H1 (cell line): ENCODE measurements around the gene TRAT1. TPM values are rescaled to one million over a fixed set of nuclear protein-coding genes. Genes with fewer than 3 reads are reported as not detected.

ENCODE experiments used
- CTCF ChIA-PET: fragments of 300-600 bp; sonication (Branson Sonifier 250); formaldehyde crosslinking; loops from one replicate; lab custom pipeline; 2021; ENCODE audit not compliant: partially characterized antibody; lab: Charles Lee
- POLR2A ChIA-PET: fragments of 300-600 bp; sonication (Branson Sonifier 250); formaldehyde crosslinking; loops from one replicate; lab custom pipeline; 2021; ENCODE audit warnings: inconsistent platforms; ENCODE audit not compliant: partially characterized antibody; lab: Charles Lee
- DNase-seq, 2 experiments: peaks; one replicate each; pipeline versions ENCODE4 v3.0.0 to v3.0.0-alpha.2; 2010 to 2022; ENCODE audit warnings: low spot score in 2 of 2, low read depth in 1 of 2, mixed read lengths in 1 of 2
- FAIRE-seq: peaks from 2 replicates; lab custom pipeline; 2011; peaks lifted over from hg19 to GRCh38; lab: Jason Lieb, UNC
- H2AFZ ChIP-seq: 2 replicates; pipeline ENCODE4 v1.8.1; 2012; ENCODE audit warnings: low read length, inconsistent platforms
- H2AK5ac ChIP-seq: 2 replicates; pipeline ENCODE4 v1.6.1; 2013; ENCODE audit warnings: low read depth, low read length
- H2BK120ac ChIP-seq: replicated peaks from 2 replicates; pipeline ENCODE3; 2013; ENCODE audit warnings: low read depth, low read length, inconsistent platforms
- H2BK12ac ChIP-seq: 2 replicates; pipeline ENCODE4 v1.6.1; 2013; ENCODE audit warnings: low read depth, low read length
- H2BK15ac ChIP-seq: 2 replicates; pipeline ENCODE4 v1.6.1; 2013; ENCODE audit warnings: low read length
- H2BK20ac ChIP-seq: 2 replicates; pipeline ENCODE4 v1.6.1; 2013; ENCODE audit warnings: low read length
- H2BK5ac ChIP-seq: 2 replicates; pipeline ENCODE4 v1.6.1; 2013; ENCODE audit warnings: low read depth, low read length
- H3K14ac ChIP-seq: 2 replicates; pipeline ENCODE4 v1.6.1; 2013; ENCODE audit warnings: inconsistent platforms; ENCODE audit not compliant: insufficient read length
- H3K18ac ChIP-seq: 2 replicates; pipeline ENCODE4 v1.6.1; 2013; ENCODE audit warnings: low read length; ENCODE audit errors: extremely low read depth
- H3K23ac ChIP-seq: 2 replicates; pipeline ENCODE4 v1.6.1; 2013; ENCODE audit warnings: inconsistent platforms; ENCODE audit not compliant: insufficient read length
- H3K23me2 ChIP-seq: 2 replicates; pipeline ENCODE4 v1.6.1; 2013; ENCODE audit warnings: low read depth, low read length
- H3K27ac ChIP-seq: 2 replicates; pipeline ENCODE4 v1.6.1; 2011; ENCODE audit warnings: low read depth, low read length, inconsistent platforms
- H3K27me3 ChIP-seq, 4 experiments: replicated peaks in 1 of 4; 1 replicate in 1 of 4; 2 replicates in 3 of 4; pipeline versions ENCODE4 v1.6.1 to v1.8.1; 2011 to 2013; ENCODE audit warnings: low read length in 3 of 4, mild to moderate bottlenecking in 3 of 4, inconsistent platforms in 2 of 4, mixed read lengths in 2 of 4, moderate library complexity in 1 of 4; ENCODE audit not compliant: control insufficient read depth in 3 of 4, insufficient read depth in 3 of 4; ENCODE audit errors: extremely low read depth in 1 of 4
- H3K36me3 ChIP-seq, 4 experiments: 2 replicates each; pipeline versions ENCODE4 v1.6.1 to v1.8.1; 2011 to 2013; ENCODE audit warnings: mild to moderate bottlenecking in 4 of 4, low read length in 3 of 4, moderate library complexity in 2 of 4, control low read depth in 1 of 4, inconsistent platforms in 1 of 4; ENCODE audit not compliant: insufficient read depth in 4 of 4, control insufficient read depth in 2 of 4
- H3K4ac ChIP-seq: replicated peaks from 2 replicates; pipeline ENCODE3; 2013; ENCODE audit warnings: low read length, low read depth, mixed read lengths, inconsistent platforms; ENCODE audit not compliant: insufficient read length
- H3K4me1 ChIP-seq, 4 experiments: replicated peaks in 1 of 4; 1 replicate in 1 of 4; 2 replicates in 3 of 4; pipeline versions ENCODE4 v1.6.1 to v1.8.1; 2011 to 2013; ENCODE audit warnings: low read length in 3 of 4, inconsistent platforms in 2 of 4, mixed read lengths in 1 of 4; ENCODE audit not compliant: insufficient read depth in 4 of 4, control insufficient read depth in 3 of 4
- H3K4me2 ChIP-seq, 2 experiments: 2 replicates each; pipeline versions ENCODE4 v1.6.1 to v1.8.1; 2011 to 2013; ENCODE audit warnings: low read depth in 2 of 2, low read length in 2 of 2, control low read depth in 1 of 2, inconsistent platforms in 1 of 2, mild to moderate bottlenecking in 1 of 2; ENCODE audit not compliant: insufficient read depth in 1 of 2
- H3K4me3 ChIP-seq, 4 experiments: fragments of 200-600, 300-600 bp in 1 of 4; sonication (generic), shearing (Covaris generic), sonication (Bioruptor Twin) in 1 of 4; 2 replicates each; pipeline versions ENCODE4 v1.5.1 to v1.8.1; 2011 to 2016; ENCODE audit warnings: low read length in 4 of 4, low read depth in 3 of 4, control low read depth in 2 of 4, inconsistent platforms in 2 of 4, mild to moderate bottlenecking in 2 of 4, mixed read lengths in 1 of 4, moderate library complexity in 1 of 4; ENCODE audit not compliant: insufficient read depth in 2 of 4; ENCODE audit errors: extremely low read depth in 1 of 4
- H3K56ac ChIP-seq: replicated peaks from 2 replicates; pipeline ENCODE3; 2013; ENCODE audit warnings: low read depth, mild to moderate bottlenecking, mixed read lengths, low read length, inconsistent platforms; ENCODE audit not compliant: insufficient read length
- H3K79me1 ChIP-seq: 2 replicates; pipeline ENCODE4 v1.6.1; 2013; ENCODE audit warnings: low read depth, low read length, control low read depth
- H3K79me2 ChIP-seq, 2 experiments: 2 replicates each; pipeline versions ENCODE4 v1.6.1 to v1.8.1; 2012 to 2013; ENCODE audit warnings: low read length in 2 of 2, mild to moderate bottlenecking in 2 of 2, inconsistent platforms in 1 of 2; ENCODE audit not compliant: insufficient read depth in 2 of 2, control insufficient read depth in 1 of 2
- H3K9ac ChIP-seq, 4 experiments: replicated peaks in 1 of 4; 1 replicate in 1 of 4; 2 replicates in 3 of 4; pipeline versions ENCODE4 v1.6.1 to v1.8.1; 2011 to 2013; ENCODE audit warnings: low read depth in 3 of 4, low read length in 3 of 4, control low read depth in 2 of 4, mild to moderate bottlenecking in 2 of 4, moderate library complexity in 2 of 4, inconsistent platforms in 1 of 4; ENCODE audit errors: extremely low read depth in 1 of 4
- H3K9me3 ChIP-seq, 2 experiments: 2 replicates each; pipeline versions ENCODE4 v1.6.1 to v1.8.1; 2012 to 2013; ENCODE audit warnings: mild to moderate bottlenecking in 2 of 2, moderate library complexity in 2 of 2, control low read depth in 1 of 2, inconsistent platforms in 1 of 2, low read depth in 1 of 2, low read length in 1 of 2, mixed read lengths in 1 of 2; ENCODE audit not compliant: insufficient read depth in 2 of 2
- H4K20me1 ChIP-seq, 2 experiments: replicated peaks in 1 of 2; 2 replicates each; pipeline versions ENCODE3 to v1.8.1; 2011 to 2013; ENCODE audit warnings: inconsistent platforms in 2 of 2, low read length in 2 of 2, mild to moderate bottlenecking in 1 of 2; ENCODE audit not compliant: insufficient read depth in 2 of 2, control insufficient read depth in 1 of 2
- H4K5ac ChIP-seq: 2 replicates; pipeline ENCODE4 v1.6.1; 2013; ENCODE audit warnings: low read length, low read depth, mixed read lengths, inconsistent platforms; ENCODE audit not compliant: insufficient read length
- H4K8ac ChIP-seq: 2 replicates; pipeline ENCODE4 v1.8.0; 2013; ENCODE audit warnings: mild to moderate bottlenecking, moderate library complexity, low read length, inconsistent platforms; ENCODE audit not compliant: insufficient read depth; ENCODE audit errors: extremely low read depth
- H4K91ac ChIP-seq: replicated peaks from 2 replicates; pipeline ENCODE3; 2013; ENCODE audit warnings: low read length, mixed read lengths, inconsistent platforms; ENCODE audit not compliant: insufficient read length
- ATF3 ChIP-seq: IDR thresholded peaks from 2 replicates; pipeline ENCODE4 v1.6.1; 2011; ENCODE audit warnings: low read depth, mild to moderate bottlenecking, low read length; ENCODE audit not compliant: insufficient read depth
- CHD2 ChIP-seq: IDR thresholded peaks from 2 replicates; pipeline ENCODE4 v1.6.1; 2012; ENCODE audit warnings: low read length, improper control_type of control experiment
- CTCF ChIP-seq, 3 experiments: IDR thresholded peaks; 1 replicate in 2 of 3; 2 replicates in 1 of 3; pipeline versions ENCODE4 v1.5.1 to v1.6.1; 2011; ENCODE audit warnings: low read length in 3 of 3, mild to moderate bottlenecking in 3 of 3, inconsistent platforms in 2 of 3, low read depth in 1 of 3, moderate library complexity in 1 of 3; ENCODE audit not compliant: insufficient read depth in 1 of 3; ENCODE audit errors: control extremely low read depth in 1 of 3
- HDAC2 ChIP-seq, 2 experiments: fragments of 300-600 bp in 1 of 2; sonication (generic) in 1 of 2; IDR thresholded peaks; 2 replicates each; pipeline ENCODE4 v1.6.1; 2011 to 2012; ENCODE audit warnings: low read depth in 2 of 2, low read length in 2 of 2, mild to moderate bottlenecking in 2 of 2, moderate library complexity in 2 of 2, borderline replicate concordance in 1 of 2, inconsistent platforms in 1 of 2
- POLR2AphosphoS5 ChIP-seq: IDR thresholded peaks from 2 replicates; pipeline ENCODE4 v1.6.1; 2011; ENCODE audit warnings: low read depth, low read length
- SIX5 ChIP-seq: IDR thresholded peaks from 2 replicates; pipeline ENCODE4 v1.6.1; 2011; ENCODE audit warnings: mild to moderate bottlenecking, low read depth, low read length
- WGBS, 2 experiments: shearing (Covaris generic) in 1 of 2; methylation state at CpG; one replicate each; pipeline versions ENCODE4 v1.1.6 to v1.1.7; 2013 to 2015; ENCODE audit warnings: low lambda C conversion rate in 2 of 2, mixed read lengths in 2 of 2, inconsistent platforms in 1 of 2, low coverage in 1 of 2, missing lambda C conversion rate in 1 of 2; ENCODE audit not compliant: insufficient replicate concordance in 2 of 2, insufficient coverage in 1 of 2, insufficient read length in 1 of 2; ENCODE audit errors: extremely low coverage in 1 of 2, missing lambda C conversion rate in 1 of 2; 5-methylcytosine and 5-hydroxymethylcytosine counted together
- polyA plus RNA-seq, 7 experiments: library from polyadenylated mRNA; depleted of rRNA in 3 of 7; stranded (reverse) in 5 of 7; unstranded in 2 of 7; fragments of >200 nt in 5 of 7; fragments of 200-250 nt in 2 of 7; gene quantifications; 1 replicate in 5 of 7; 2 replicates in 1 of 7; 4 replicates in 1 of 7; pipeline versions ENCODE4 v1.2.1 to v1.2.3, GENCODE V29; 2011 to 2013; ENCODE audit warnings: missing spikeins in 2 of 7, mixed read lengths in 2 of 7
- total RNA-seq: library from RNA; stranded (reverse); fragmentation: NEBNext Ultra II Directional; extraction: Animal tissue kit (Norgen Biotek cat#: 25700); gene quantifications from 2 replicates; pipeline ENCODE4 v1.2.1, GENCODE V29; 2021

TRAT1 gene
- total and polyA plus RNA-seq, 2 of the 8 experiments (the other 6 are each of a cell fraction or from before 2014, with no cell fraction given) = not detected

- Histone ChIP-seq H3K23ac (no peak overlapping the region), H2BK15ac (no peak overlapping the region), H3K9ac (no peak overlapping the region), H4K91ac (no peak overlapping the region), H2BK12ac (no peak overlapping the region), H3K79me2 (no peaks in the 10 kb centered on the region), H4K20me1 (no peaks in the 10 kb centered on the region), H3K4me3 (no peak overlapping the region), H3K4me2 (no peak overlapping the region), H3K27ac (no peak overlapping the region), H4K5ac (no peak overlapping the region), H3K9me3 (no peaks in the 10 kb centered on the region), H4K8ac (no peak overlapping the region), H3K27me3 (no peaks in the 10 kb centered on the region), H3K4me1 (no peaks in the 10 kb centered on the region), H3K14ac (no peak overlapping the region), H2AK5ac (no peak overlapping the region), H2BK120ac (no peak overlapping the region), H3K56ac (no peak overlapping the region), H3K36me3 (no peaks in the 10 kb centered on the region; a peak in 1 of 8 replicates), H2BK5ac (no peak overlapping the region), H3K23me2 (no peaks in the 10 kb centered on the region), H3K79me1 (no peaks in the 10 kb centered on the region), H2AFZ (peak overlapping the region; percentile 26; the same call in 1 of the 2 replicates), H3K4ac (no peak overlapping the region), H3K18ac (no peak overlapping the region), H2BK20ac (no peak overlapping the region)
- 94% methylated on average over 1 of the region's 1 CpG; no CpG with 5 or more reads in 1 of the 2 experiments for WGBS, 2 experiments
- FAIRE-seq (no peak), DNase-seq (no peak)
- ChIA-PET POLR2A (no interaction called here), CTCF (interaction anchor here (0.6 to 2.8 kb wide), 5 partner anchors 13 to 262 kb away, joined by 3 to 8 read pairs (median 5); no protein-coding TSS in a partner anchor)
- TF ChIP-seq HDAC2 (IDR thresholded peaks at IDR 0.05; ENCODE audit: borderline replicate concordance in 1 of 2, low read depth in 2 of 2, low read length in 2 of 2) = no peak
- TF ChIP-seq CTCF (IDR thresholded peaks at IDR 0.05; ENCODE audit: control extremely low read depth in 1 of 3, insufficient read depth in 1 of 3, low read depth in 1 of 3, low read length in 3 of 3) = no peak
- TF ChIP-seq POLR2AphosphoS5 = no peak
- no peak for TF ChIP-seq ATF3
- no peak for TF ChIP-seq SIX5
- no peak for TF ChIP-seq CHD2
Measured at GRCh38 chr3:108820586-108820985, 2.0 kb upstream of the TRAT1 start.
